IMR-90 (cell line): ENCODE measurements around the gene SH3RF1. TPM values are rescaled to one million over a fixed set of nuclear protein-coding genes. Genes with fewer than 3 reads are reported as not detected.

Experiments
- ATAC-seq: fragments of 200-7000 bp; cut with Tn5 transposase; 2 replicates; pipeline ENCODE4 v1.9.1; 2020; ENCODE audit warnings: low read depth, mild to moderate bottlenecking, moderate library complexity
- BruUV-seq: library from RNA; stranded (reverse); fragments of 400-500 nt; replicated peaks from 2 replicates; lab custom pipeline; 2021; lab: Mats Ljungman, UMichigan
- CTCF ChIA-PET: fragments of 300-600 bp; formaldehyde crosslinking; extraction: SDS; loops from one replicate; lab custom pipeline; 2021; ENCODE audit warnings: antibody characterized with exemption; lab: Yijun Ruan, JAX
- POLR2A ChIA-PET: fragments of 300-600 bp; sonication (Branson Sonifier 250); formaldehyde crosslinking; loops from one replicate; lab custom pipeline; 2022; ENCODE audit warnings: antibody characterized with exemption; ENCODE audit not compliant: unreplicated experiment; lab: Charles Lee
- DNase-seq: peaks from one replicate; pipeline ENCODE4 v3.0.0; 2013
- H2AFZ ChIP-seq: replicated peaks from 2 replicates; pipeline ENCODE3; 2013; ENCODE audit warnings: low read length, mild to moderate bottlenecking; ENCODE audit not compliant: poor library complexity
- H2AK5ac ChIP-seq: 2 replicates; pipeline ENCODE4 v1.6.1; 2013; ENCODE audit warnings: low read depth, low read length, inconsistent platforms
- H2AK9ac ChIP-seq: replicated peaks from 2 replicates; pipeline ENCODE3; 2013; ENCODE audit warnings: mild to moderate bottlenecking, low read depth, low read length, moderate library complexity; ENCODE audit not compliant: poor library complexity
- H2BK120ac ChIP-seq: 2 replicates; pipeline ENCODE4 v1.6.1; 2013; ENCODE audit warnings: low read depth, low read length, inconsistent platforms
- H2BK15ac ChIP-seq: 3 replicates; pipeline ENCODE4 v1.6.1; 2013; ENCODE audit warnings: low read depth, low read length, inconsistent platforms
- H2BK20ac ChIP-seq: 2 replicates; pipeline ENCODE4 v1.6.1; 2013; ENCODE audit warnings: low read depth, mild to moderate bottlenecking, inconsistent platforms, low read length, moderate library complexity
- H2BK5ac ChIP-seq: 2 replicates; pipeline ENCODE4 v1.6.1; 2013; ENCODE audit warnings: mild to moderate bottlenecking, low read depth, low read length, inconsistent platforms; ENCODE audit not compliant: poor library complexity, severe bottlenecking
- H3K14ac ChIP-seq: replicated peaks from 2 replicates; pipeline ENCODE4 v1.6.1; 2013; ENCODE audit warnings: low read depth, low read length, inconsistent platforms
- H3K18ac ChIP-seq: 2 replicates; pipeline ENCODE4 v1.6.1; 2013; ENCODE audit warnings: low read depth, low read length, control low read depth
- H3K23ac ChIP-seq: 2 replicates; pipeline ENCODE4 v1.6.1; 2013; ENCODE audit warnings: low read depth, low read length, inconsistent platforms
- H3K27ac ChIP-seq: 2 replicates; pipeline ENCODE4 v1.5.1; 2013; ENCODE audit warnings: mild to moderate bottlenecking, control low read depth, low read length; ENCODE audit not compliant: insufficient read depth
- H3K27me3 ChIP-seq: 2 replicates; pipeline ENCODE4 v1.6.1; 2013; ENCODE audit warnings: low read length; ENCODE audit not compliant: control insufficient read depth, insufficient read depth
- H3K36me3 ChIP-seq: 2 replicates; pipeline ENCODE4 v1.6.1; 2013; ENCODE audit warnings: low read length, mixed read lengths; ENCODE audit not compliant: control insufficient read depth, insufficient read depth
- H3K4ac ChIP-seq: 2 replicates; pipeline ENCODE4 v1.6.1; 2013; ENCODE audit warnings: low read depth, low read length, inconsistent platforms
- H3K4me1 ChIP-seq: 2 replicates; pipeline ENCODE4 v1.6.1; 2013; ENCODE audit warnings: low read length, mixed read lengths; ENCODE audit not compliant: control insufficient read depth, insufficient read depth
- H3K4me2 ChIP-seq: 2 replicates; pipeline ENCODE4 v1.6.1; 2013; ENCODE audit warnings: low read depth, mild to moderate bottlenecking, control low read depth, low read length, moderate library complexity
- H3K4me3 ChIP-seq: 2 replicates; pipeline ENCODE4 v1.5.1; 2013; ENCODE audit warnings: low read depth, mild to moderate bottlenecking, control low read depth, low read length, moderate library complexity; ENCODE audit not compliant: insufficient read depth
- H3K56ac ChIP-seq: 2 replicates; pipeline ENCODE4 v1.6.1; 2013; ENCODE audit warnings: low read length, inconsistent platforms; ENCODE audit not compliant: insufficient read depth; ENCODE audit errors: extremely low read depth
- H3K79me1 ChIP-seq, 2 experiments: 2 replicates each; pipeline ENCODE4 v1.6.1; 2013; ENCODE audit warnings: low read length in 2 of 2, inconsistent platforms in 1 of 2, low read depth in 1 of 2
- H3K9ac ChIP-seq: 2 replicates; pipeline ENCODE4 v1.6.1; 2013; ENCODE audit warnings: low read depth, low read length, control low read depth
- H3K9me1 ChIP-seq: 2 replicates; pipeline ENCODE4 v1.6.1; 2013; ENCODE audit warnings: low read length, inconsistent platforms; ENCODE audit not compliant: insufficient read depth
- H3K9me3 ChIP-seq: 2 replicates; pipeline ENCODE4 v1.6.1; 2013; ENCODE audit warnings: low read length; ENCODE audit not compliant: control insufficient read depth, insufficient read depth
- H4K20me1 ChIP-seq: 2 replicates; pipeline ENCODE4 v1.6.1; 2013; ENCODE audit warnings: low read length, inconsistent platforms; ENCODE audit not compliant: insufficient read depth
- H4K5ac ChIP-seq: 2 replicates; pipeline ENCODE4 v1.6.1; 2013; ENCODE audit warnings: mild to moderate bottlenecking, low read depth, low read length, control low read depth
- H4K8ac ChIP-seq, 2 experiments: 2 replicates each; pipeline ENCODE4 v1.6.1; 2013; ENCODE audit warnings: low read depth in 2 of 2, low read length in 2 of 2, control low read depth in 1 of 2, inconsistent platforms in 1 of 2
- H4K91ac ChIP-seq: 2 replicates; pipeline ENCODE4 v1.6.1; 2013; ENCODE audit warnings: low read depth, low read length, inconsistent platforms; ENCODE audit not compliant: insufficient read depth
- BHLHE40 ChIP-seq: fragments of 150-350 bp; IDR thresholded peaks from 2 replicates; pipeline ENCODE4 v1.6.1; 2016; ENCODE audit warnings: mild to moderate bottlenecking, low read depth, low read length
- CEBPB ChIP-seq: IDR thresholded peaks from 2 replicates; pipeline ENCODE4 v1.6.1; 2012; ENCODE audit warnings: low read depth, low read length, improper control_type of control experiment
- CHD1 ChIP-seq: IDR thresholded peaks from 2 replicates; pipeline ENCODE4 v1.6.1; 2012; ENCODE audit warnings: low read depth, low read length, improper control_type of control experiment
- FOS ChIP-seq: fragments of 150-350 bp; IDR thresholded peaks from 2 replicates; pipeline ENCODE4 v1.6.1; 2016; ENCODE audit warnings: low read depth, low read length
- MAFK ChIP-seq: IDR thresholded peaks from 2 replicates; pipeline ENCODE4 v1.6.1; 2012; ENCODE audit warnings: low read depth, low read length, improper control_type of control experiment
- MAZ ChIP-seq: IDR thresholded peaks from 2 replicates; pipeline ENCODE4 v1.6.1; 2012; ENCODE audit warnings: low read depth, mild to moderate bottlenecking, low read length, improper control_type of control experiment, moderate library complexity, borderline replicate concordance
- MXI1 ChIP-seq: IDR thresholded peaks from 2 replicates; pipeline ENCODE4 v1.6.1; 2012; ENCODE audit warnings: low read depth, mild to moderate bottlenecking, low read length, moderate library complexity, borderline replicate concordance
- NFE2L2 ChIP-seq: fragments of 150-350 bp; IDR thresholded peaks from 2 replicates; pipeline ENCODE4 v1.6.1; 2016; ENCODE audit warnings: low read depth, mild to moderate bottlenecking, low read length
- POLR2A ChIP-seq: IDR thresholded peaks from 2 replicates; pipeline ENCODE4 v1.6.1; 2012; ENCODE audit warnings: mild to moderate bottlenecking, low read depth, low read length
- RAD21 ChIP-seq: IDR thresholded peaks from 2 replicates; pipeline ENCODE4 v1.6.1; 2012; ENCODE audit warnings: low read length, improper control_type of control experiment
- RCOR1 ChIP-seq: IDR thresholded peaks from 2 replicates; pipeline ENCODE4 v1.6.1; 2012; ENCODE audit warnings: mild to moderate bottlenecking, low read length, improper control_type of control experiment; ENCODE audit not compliant: insufficient replicate concordance
- RFX5 ChIP-seq: IDR thresholded peaks from 2 replicates; pipeline ENCODE4 v1.8.0; 2012; ENCODE audit warnings: low read depth, mild to moderate bottlenecking, low read length, moderate library complexity
- SMC3 ChIP-seq: fragments of 150-350 bp; IDR thresholded peaks from 2 replicates; pipeline ENCODE4 v1.6.1; 2016; ENCODE audit warnings: low read depth, mild to moderate bottlenecking, antibody characterized with exemption, low read length, moderate library complexity
- WGBS, 2 experiments: methylation state at CpG; one replicate each; pipeline versions ENCODE4 v1.1.5 to v1.1.7; 2013; ENCODE audit warnings: missing lambda C conversion rate in 2 of 2; ENCODE audit not compliant: insufficient read length in 1 of 2; ENCODE audit errors: extremely low coverage in 2 of 2; 5-methylcytosine and 5-hydroxymethylcytosine counted together
- dilution Hi-C: fragments of 300-500 bp; cut with HindIII; formaldehyde crosslinking; loops from one replicate; pipeline ENCODE4 v1.14.3; 2018; ENCODE audit warnings: low sequenced_read_pairs; ENCODE audit not compliant: unreplicated experiment
- in situ Hi-C: fragments of 300-500 bp; cut with MboI; formaldehyde crosslinking; loops from 3 replicates; pipeline ENCODE4 v1.14.3; 2019; ENCODE audit warnings: low sequenced_read_pairs, inconsistent platforms, mixed read lengths
- intact Hi-C: fragments of 100-400 bp; cut with micrococcal nuclease; formaldehyde crosslinking; loops from 2 replicates; pipeline ENCODE4 v1.10.0; 2022
- polyA plus RNA-seq, 3 experiments: library from polyadenylated mRNA; depleted of rRNA; stranded (reverse); fragments of >200 nt; gene quantifications; 2 replicates each; pipeline ENCODE4 v1.2.3, GENCODE V29; 2012; ENCODE audit warnings: low replicate concordance in 1 of 3
- total RNA-seq: library from RNA; depleted of rRNA; stranded (reverse); fragments of >200 nt; gene quantifications from 2 replicates; pipeline ENCODE4 v1.2.3, GENCODE V29; 2012
- TF ChIP-seq, protein P1 (sequence below): conservative IDR thresholded peaks from 2 replicates; pipeline ENCODE4 v1.5.1; 2012; ENCODE audit warnings: mild to moderate bottlenecking, low read depth, low read length, improper control_type of control experiment
- TF ChIP-seq, protein P2 (sequence below): fragments of 150-350 bp; IDR thresholded peaks from 2 replicates; pipeline ENCODE4 v1.6.1; 2016; ENCODE audit warnings: low read depth, mild to moderate bottlenecking, low read length, moderate library complexity, borderline replicate concordance
- TF ChIP-seq, protein P3 (sequence below): fragments of 150-350 bp; IDR thresholded peaks from 2 replicates; pipeline ENCODE4 v1.6.1; 2017; ENCODE audit warnings: mild to moderate bottlenecking, antibody characterized with exemption, low read length, low read depth

SH3RF1 gene
- total and polyA plus RNA-seq, 2 of the 4 experiments (the other 2 are of a cell fraction): 22.0 to 29.8 TPM

DNA sequence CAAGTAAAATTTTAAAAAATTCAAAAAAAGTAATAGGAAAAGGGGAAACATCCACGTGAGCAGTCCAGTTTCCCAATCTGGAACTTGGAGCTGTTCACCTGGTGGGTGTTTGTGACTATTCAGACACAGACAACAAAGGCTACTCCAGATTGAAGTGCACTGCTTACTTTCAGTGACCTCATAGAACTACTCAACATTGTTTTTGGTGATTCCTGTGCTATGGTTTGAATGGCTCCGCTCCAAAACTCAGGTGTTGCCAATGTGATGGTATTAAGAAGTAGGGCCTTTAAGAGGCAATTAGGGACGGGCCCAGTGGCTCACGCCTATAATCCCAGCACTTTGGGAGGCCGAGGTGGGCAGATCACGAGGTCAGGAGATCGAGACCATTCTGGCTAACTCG is 22.1 kb downstream of the SH3RF1 start:
- Histone ChIP-seq H2AFZ (no peak overlapping the region), H3K56ac (no peak overlapping the region), H3K9me1 (peaks cover 11% of the 10 kb centered on the region), H3K9me3 (no peaks in the 10 kb centered on the region), H2AK9ac (no peak overlapping the region), H2BK20ac (no peak overlapping the region), H3K23ac (no peak overlapping the region), H3K4me3 (no peak overlapping the region), H4K20me1 (peaks cover 87% of the 10 kb centered on the region), H2BK15ac (no peak overlapping the region), H3K18ac (no peak overlapping the region), H3K4ac (no peak overlapping the region), H3K9ac (no peak overlapping the region), H4K5ac (no peak overlapping the region), H3K79me1 (peaks cover 16 to 70% of the 10 kb centered on the region in 2 experiments), H2BK5ac (no peak overlapping the region), H3K27ac (no peak overlapping the region), H3K4me2 (no peak overlapping the region), H3K14ac (no peak overlapping the region), H3K27me3 (no peaks in the 10 kb centered on the region), H3K4me1 (peaks cover 19% of the 10 kb centered on the region), H2AK5ac (no peak overlapping the region; the same call in 1 of the 2 replicates), H4K8ac (no peak overlapping the region), H2BK120ac (no peak overlapping the region), H3K36me3 (no peaks in the 10 kb centered on the region), H4K91ac (no peak overlapping the region)
- BruUV-seq: no TSS peak
- ChIA-PET CTCF (no interaction called here), POLR2A (no interaction called here)
- DNase-seq: no peak
- ATAC-seq: no peak
- dilution Hi-C loops (no loop called here), intact Hi-C loops (no loop called here), in situ Hi-C loops (no loop called here)
- WGBS, 2 experiments: no CpG with 5 or more reads among the region's 8 CpGs
- TF ChIP-seq, protein P1, sequence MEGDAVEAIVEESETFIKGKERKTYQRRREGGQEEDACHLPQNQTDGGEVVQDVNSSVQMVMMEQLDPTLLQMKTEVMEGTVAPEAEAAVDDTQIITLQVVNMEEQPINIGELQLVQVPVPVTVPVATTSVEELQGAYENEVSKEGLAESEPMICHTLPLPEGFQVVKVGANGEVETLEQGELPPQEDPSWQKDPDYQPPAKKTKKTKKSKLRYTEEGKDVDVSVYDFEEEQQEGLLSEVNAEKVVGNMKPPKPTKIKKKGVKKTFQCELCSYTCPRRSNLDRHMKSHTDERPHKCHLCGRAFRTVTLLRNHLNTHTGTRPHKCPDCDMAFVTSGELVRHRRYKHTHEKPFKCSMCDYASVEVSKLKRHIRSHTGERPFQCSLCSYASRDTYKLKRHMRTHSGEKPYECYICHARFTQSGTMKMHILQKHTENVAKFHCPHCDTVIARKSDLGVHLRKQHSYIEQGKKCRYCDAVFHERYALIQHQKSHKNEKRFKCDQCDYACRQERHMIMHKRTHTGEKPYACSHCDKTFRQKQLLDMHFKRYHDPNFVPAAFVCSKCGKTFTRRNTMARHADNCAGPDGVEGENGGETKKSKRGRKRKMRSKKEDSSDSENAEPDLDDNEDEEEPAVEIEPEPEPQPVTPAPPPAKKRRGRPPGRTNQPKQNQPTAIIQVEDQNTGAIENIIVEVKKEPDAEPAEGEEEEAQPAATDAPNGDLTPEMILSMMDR: no peak
- TF ChIP-seq POLR2A: no peak
- no peak for TF ChIP-seq MXI1
- TF ChIP-seq RCOR1: no peak
- TF ChIP-seq, protein P2, sequence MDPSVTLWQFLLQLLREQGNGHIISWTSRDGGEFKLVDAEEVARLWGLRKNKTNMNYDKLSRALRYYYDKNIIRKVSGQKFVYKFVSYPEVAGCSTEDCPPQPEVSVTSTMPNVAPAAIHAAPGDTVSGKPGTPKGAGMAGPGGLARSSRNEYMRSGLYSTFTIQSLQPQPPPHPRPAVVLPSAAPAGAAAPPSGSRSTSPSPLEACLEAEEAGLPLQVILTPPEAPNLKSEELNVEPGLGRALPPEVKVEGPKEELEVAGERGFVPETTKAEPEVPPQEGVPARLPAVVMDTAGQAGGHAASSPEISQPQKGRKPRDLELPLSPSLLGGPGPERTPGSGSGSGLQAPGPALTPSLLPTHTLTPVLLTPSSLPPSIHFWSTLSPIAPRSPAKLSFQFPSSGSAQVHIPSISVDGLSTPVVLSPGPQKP: no peak
- no peak for TF ChIP-seq RAD21
- TF ChIP-seq BHLHE40: no peak
- no peak for TF ChIP-seq SMC3
- no peak for TF ChIP-seq MAZ
- TF ChIP-seq FOS: no peak
- TF ChIP-seq CEBPB: no peak
- no peak for TF ChIP-seq CHD1
- no peak for TF ChIP-seq NFE2L2
- no peak for TF ChIP-seq RFX5
- TF ChIP-seq MAFK: no peak
- TF ChIP-seq, protein P3, sequence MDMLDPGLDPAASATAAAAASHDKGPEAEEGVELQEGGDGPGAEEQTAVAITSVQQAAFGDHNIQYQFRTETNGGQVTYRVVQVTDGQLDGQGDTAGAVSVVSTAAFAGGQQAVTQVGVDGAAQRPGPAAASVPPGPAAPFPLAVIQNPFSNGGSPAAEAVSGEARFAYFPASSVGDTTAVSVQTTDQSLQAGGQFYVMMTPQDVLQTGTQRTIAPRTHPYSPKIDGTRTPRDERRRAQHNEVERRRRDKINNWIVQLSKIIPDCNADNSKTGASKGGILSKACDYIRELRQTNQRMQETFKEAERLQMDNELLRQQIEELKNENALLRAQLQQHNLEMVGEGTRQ: no peak
